IMR-90 (cell line): ENCODE measurements around the gene NDUFAF8. TPM values are rescaled to one million over a fixed set of nuclear protein-coding genes. Genes with fewer than 3 reads are reported as not detected.

Experiments used
- ATAC-seq: fragments of 200-7000 bp; cut with Tn5 transposase; 2 replicates; pipeline ENCODE4 v1.9.1; 2020; ENCODE audit warnings: low read depth, mild to moderate bottlenecking, moderate library complexity
- BruUV-seq: library from RNA; stranded (reverse); fragments of 400-500 nt; replicated peaks from 2 replicates; lab custom pipeline; 2021; lab: Mats Ljungman, UMichigan
- CTCF ChIA-PET: fragments of 300-600 bp; formaldehyde crosslinking; extraction: SDS; loops from one replicate; lab custom pipeline; 2021; ENCODE audit warnings: antibody characterized with exemption; lab: Yijun Ruan, JAX
- POLR2A ChIA-PET: fragments of 300-600 bp; sonication (Branson Sonifier 250); formaldehyde crosslinking; loops from one replicate; lab custom pipeline; 2022; ENCODE audit warnings: antibody characterized with exemption; ENCODE audit not compliant: unreplicated experiment; lab: Charles Lee
- DNase-seq: peaks from one replicate; pipeline ENCODE4 v3.0.0; 2013
- H2AFZ ChIP-seq: replicated peaks from 2 replicates; pipeline ENCODE3; 2013; ENCODE audit warnings: low read length, mild to moderate bottlenecking; ENCODE audit not compliant: poor library complexity
- H2AK5ac ChIP-seq: 2 replicates; pipeline ENCODE4 v1.6.1; 2013; ENCODE audit warnings: low read depth, low read length, inconsistent platforms
- H2AK9ac ChIP-seq: replicated peaks from 2 replicates; pipeline ENCODE3; 2013; ENCODE audit warnings: mild to moderate bottlenecking, low read depth, low read length, moderate library complexity; ENCODE audit not compliant: poor library complexity
- H2BK120ac ChIP-seq: 2 replicates; pipeline ENCODE4 v1.6.1; 2013; ENCODE audit warnings: low read depth, low read length, inconsistent platforms
- H2BK15ac ChIP-seq: 3 replicates; pipeline ENCODE4 v1.6.1; 2013; ENCODE audit warnings: low read depth, low read length, inconsistent platforms
- H2BK20ac ChIP-seq: 2 replicates; pipeline ENCODE4 v1.6.1; 2013; ENCODE audit warnings: low read depth, mild to moderate bottlenecking, inconsistent platforms, low read length, moderate library complexity
- H2BK5ac ChIP-seq: 2 replicates; pipeline ENCODE4 v1.6.1; 2013; ENCODE audit warnings: mild to moderate bottlenecking, low read depth, low read length, inconsistent platforms; ENCODE audit not compliant: poor library complexity, severe bottlenecking
- H3K14ac ChIP-seq: replicated peaks from 2 replicates; pipeline ENCODE4 v1.6.1; 2013; ENCODE audit warnings: low read depth, low read length, inconsistent platforms
- H3K18ac ChIP-seq: 2 replicates; pipeline ENCODE4 v1.6.1; 2013; ENCODE audit warnings: low read depth, low read length, control low read depth
- H3K23ac ChIP-seq: 2 replicates; pipeline ENCODE4 v1.6.1; 2013; ENCODE audit warnings: low read depth, low read length, inconsistent platforms
- H3K27ac ChIP-seq: 2 replicates; pipeline ENCODE4 v1.5.1; 2013; ENCODE audit warnings: mild to moderate bottlenecking, control low read depth, low read length; ENCODE audit not compliant: insufficient read depth
- H3K27me3 ChIP-seq: 2 replicates; pipeline ENCODE4 v1.6.1; 2013; ENCODE audit warnings: low read length; ENCODE audit not compliant: control insufficient read depth, insufficient read depth
- H3K36me3 ChIP-seq: 2 replicates; pipeline ENCODE4 v1.6.1; 2013; ENCODE audit warnings: low read length, mixed read lengths; ENCODE audit not compliant: control insufficient read depth, insufficient read depth
- H3K4ac ChIP-seq: 2 replicates; pipeline ENCODE4 v1.6.1; 2013; ENCODE audit warnings: low read depth, low read length, inconsistent platforms
- H3K4me1 ChIP-seq: 2 replicates; pipeline ENCODE4 v1.6.1; 2013; ENCODE audit warnings: low read length, mixed read lengths; ENCODE audit not compliant: control insufficient read depth, insufficient read depth
- H3K4me2 ChIP-seq: 2 replicates; pipeline ENCODE4 v1.6.1; 2013; ENCODE audit warnings: low read depth, mild to moderate bottlenecking, control low read depth, low read length, moderate library complexity
- H3K4me3 ChIP-seq: 2 replicates; pipeline ENCODE4 v1.5.1; 2013; ENCODE audit warnings: low read depth, mild to moderate bottlenecking, control low read depth, low read length, moderate library complexity; ENCODE audit not compliant: insufficient read depth
- H3K56ac ChIP-seq: 2 replicates; pipeline ENCODE4 v1.6.1; 2013; ENCODE audit warnings: low read length, inconsistent platforms; ENCODE audit not compliant: insufficient read depth; ENCODE audit errors: extremely low read depth
- H3K79me1 ChIP-seq, 2 experiments: 2 replicates each; pipeline ENCODE4 v1.6.1; 2013; ENCODE audit warnings: low read length in 2 of 2, inconsistent platforms in 1 of 2, low read depth in 1 of 2
- H3K9ac ChIP-seq: 2 replicates; pipeline ENCODE4 v1.6.1; 2013; ENCODE audit warnings: low read depth, low read length, control low read depth
- H3K9me1 ChIP-seq: 2 replicates; pipeline ENCODE4 v1.6.1; 2013; ENCODE audit warnings: low read length, inconsistent platforms; ENCODE audit not compliant: insufficient read depth
- H3K9me3 ChIP-seq: 2 replicates; pipeline ENCODE4 v1.6.1; 2013; ENCODE audit warnings: low read length; ENCODE audit not compliant: control insufficient read depth, insufficient read depth
- H4K20me1 ChIP-seq: 2 replicates; pipeline ENCODE4 v1.6.1; 2013; ENCODE audit warnings: low read length, inconsistent platforms; ENCODE audit not compliant: insufficient read depth
- H4K5ac ChIP-seq: 2 replicates; pipeline ENCODE4 v1.6.1; 2013; ENCODE audit warnings: mild to moderate bottlenecking, low read depth, low read length, control low read depth
- H4K8ac ChIP-seq, 2 experiments: 2 replicates each; pipeline ENCODE4 v1.6.1; 2013; ENCODE audit warnings: low read depth in 2 of 2, low read length in 2 of 2, control low read depth in 1 of 2, inconsistent platforms in 1 of 2
- H4K91ac ChIP-seq: 2 replicates; pipeline ENCODE4 v1.6.1; 2013; ENCODE audit warnings: low read depth, low read length, inconsistent platforms; ENCODE audit not compliant: insufficient read depth
- RFX5 ChIP-seq: IDR thresholded peaks from 2 replicates; pipeline ENCODE4 v1.8.0; 2012; ENCODE audit warnings: low read depth, mild to moderate bottlenecking, low read length, moderate library complexity
- SMC3 ChIP-seq: fragments of 150-350 bp; IDR thresholded peaks from 2 replicates; pipeline ENCODE4 v1.6.1; 2016; ENCODE audit warnings: low read depth, mild to moderate bottlenecking, antibody characterized with exemption, low read length, moderate library complexity
- whole genome bisulfite sequencing, 2 experiments: methylation state at CpG; one replicate each; pipeline versions ENCODE4 v1.1.5 to v1.1.7; 2013; ENCODE audit warnings: missing lambda C conversion rate in 2 of 2; ENCODE audit not compliant: insufficient read length in 1 of 2; ENCODE audit errors: extremely low coverage in 2 of 2; 5-methylcytosine and 5-hydroxymethylcytosine counted together
- dilution Hi-C: fragments of 300-500 bp; cut with HindIII; formaldehyde crosslinking; loops from one replicate; pipeline ENCODE4 v1.14.3; 2018; ENCODE audit warnings: low sequenced_read_pairs; ENCODE audit not compliant: unreplicated experiment
- in situ Hi-C: fragments of 300-500 bp; cut with MboI; formaldehyde crosslinking; loops from 3 replicates; pipeline ENCODE4 v1.14.3; 2019; ENCODE audit warnings: low sequenced_read_pairs, inconsistent platforms, mixed read lengths
- intact Hi-C: fragments of 100-400 bp; cut with micrococcal nuclease; formaldehyde crosslinking; loops from 2 replicates; pipeline ENCODE4 v1.10.0; 2022
- polyA plus RNA-seq, 3 experiments: library from polyadenylated mRNA; depleted of rRNA; stranded (reverse); fragments of >200 nt; gene quantifications; 2 replicates each; pipeline ENCODE4 v1.2.3, GENCODE V29; 2012; ENCODE audit warnings: low replicate concordance in 1 of 3
- total RNA-seq: library from RNA; depleted of rRNA; stranded (reverse); fragments of >200 nt; gene quantifications from 2 replicates; pipeline ENCODE4 v1.2.3, GENCODE V29; 2012

Gene NDUFAF8
- total and polyA plus RNA-seq, 2 of the 4 experiments (the other 2 are of a cell fraction) = 11.1 to 65.0 TPM

GRCh38 chr17:81196505-81197408 lies 42.4 kb upstream of the NDUFAF8 start:
- WGBS, 2 experiments = 88% methylated on average over 19 of the region's 45 CpGs; no CpG with 5 or more reads in 1 of the 2 experiments
- Histone ChIP-seq H2AK9ac (peak overlapping the region; percentile 16), H3K23ac (no peak overlapping the region), H4K20me1 (no peaks in the 10 kb centered on the region; the same call in 1 of the 2 replicates), H2BK15ac (no peak overlapping the region), H4K8ac (no peak overlapping the region), H3K9me3 (no peaks in the 10 kb centered on the region), H3K4me1 (no peaks in the 10 kb centered on the region), H4K5ac (no peak overlapping the region), H3K4me3 (no peak overlapping the region), H3K27me3 (no peaks in the 10 kb centered on the region), H3K36me3 (peaks cover 6% of the 10 kb centered on the region), H3K27ac (no peak overlapping the region), H2BK120ac (no peak overlapping the region), H3K4ac (no peak overlapping the region), H3K18ac (no peak overlapping the region), H2AK5ac (no peak overlapping the region), H3K4me2 (no peak overlapping the region), H3K14ac (no peak overlapping the region), H2BK20ac (no peak overlapping the region), H3K56ac (no peak overlapping the region), H3K9ac (no peak overlapping the region), H3K79me1 (no peaks in the 10 kb centered on the region), H4K91ac (no peak overlapping the region), H2AFZ (no peak overlapping the region), H2BK5ac (no peak overlapping the region), H3K9me1 (no peaks in the 10 kb centered on the region)
- BruUV-seq = no TSS peak
- in situ Hi-C loops (no loop called here), intact Hi-C loops (no loop called here), dilution Hi-C loops (no loop called here)
- DNase-seq (no peak), ATAC-seq (no peak)
- TF ChIP-seq RFX5 (no peak), SMC3 (no peak)
- POLR2A ChIA-PET = no interaction called here
- CTCF ChIA-PET = no interaction called here
